Measurements from ENCODE around the gene HHATL.

- no peak for TF ChIP-seq FOXA1 (IDR thresholded peaks at IDR 0.05)
- no peak for TF ChIP-seq TAF1 (conservative IDR thresholded peaks at IDR 0.05)
- TF ChIP-seq CTCF (IDR thresholded peaks at IDR 0.05; ENCODE audit: low read depth, low read length, missing input control) = no peak
- no peak for TF ChIP-seq EGR1 (IDR thresholded peaks at IDR 0.05; ENCODE audit: low read depth in 2 of 2)
- TF ChIP-seq, protein P1, sequence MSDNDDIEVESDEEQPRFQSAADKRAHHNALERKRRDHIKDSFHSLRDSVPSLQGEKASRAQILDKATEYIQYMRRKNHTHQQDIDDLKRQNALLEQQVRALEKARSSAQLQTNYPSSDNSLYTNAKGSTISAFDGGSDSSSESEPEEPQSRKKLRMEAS (IDR thresholded peaks at IDR 0.05) = no peak
- TF ChIP-seq, protein P2, sequence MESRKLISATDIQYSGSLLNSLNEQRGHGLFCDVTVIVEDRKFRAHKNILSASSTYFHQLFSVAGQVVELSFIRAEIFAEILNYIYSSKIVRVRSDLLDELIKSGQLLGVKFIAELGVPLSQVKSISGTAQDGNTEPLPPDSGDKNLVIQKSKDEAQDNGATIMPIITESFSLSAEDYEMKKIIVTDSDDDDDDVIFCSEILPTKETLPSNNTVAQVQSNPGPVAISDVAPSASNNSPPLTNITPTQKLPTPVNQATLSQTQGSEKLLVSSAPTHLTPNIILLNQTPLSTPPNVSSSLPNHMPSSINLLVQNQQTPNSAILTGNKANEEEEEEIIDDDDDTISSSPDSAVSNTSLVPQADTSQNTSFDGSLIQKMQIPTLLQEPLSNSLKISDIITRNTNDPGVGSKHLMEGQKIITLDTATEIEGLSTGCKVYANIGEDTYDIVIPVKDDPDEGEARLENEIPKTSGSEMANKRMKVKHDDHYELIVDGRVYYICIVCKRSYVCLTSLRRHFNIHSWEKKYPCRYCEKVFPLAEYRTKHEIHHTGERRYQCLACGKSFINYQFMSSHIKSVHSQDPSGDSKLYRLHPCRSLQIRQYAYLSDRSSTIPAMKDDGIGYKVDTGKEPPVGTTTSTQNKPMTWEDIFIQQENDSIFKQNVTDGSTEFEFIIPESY (IDR thresholded peaks at IDR 0.05) = no peak
- TF ChIP-seq RAD21 (IDR thresholded peaks at IDR 0.05) = no peak
- TF ChIP-seq, protein P3, sequence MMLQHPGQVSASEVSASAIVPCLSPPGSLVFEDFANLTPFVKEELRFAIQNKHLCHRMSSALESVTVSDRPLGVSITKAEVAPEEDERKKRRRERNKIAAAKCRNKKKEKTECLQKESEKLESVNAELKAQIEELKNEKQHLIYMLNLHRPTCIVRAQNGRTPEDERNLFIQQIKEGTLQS (IDR thresholded peaks at IDR 0.05) = no peak
- TF ChIP-seq GABPA (IDR thresholded peaks at IDR 0.05 in 1 of 2, conservative IDR thresholded peaks at IDR 0.05 in 1 of 2) = no peak
- no peak for TF ChIP-seq YY1 (IDR thresholded peaks at IDR 0.05)
- TF ChIP-seq, protein P4, sequence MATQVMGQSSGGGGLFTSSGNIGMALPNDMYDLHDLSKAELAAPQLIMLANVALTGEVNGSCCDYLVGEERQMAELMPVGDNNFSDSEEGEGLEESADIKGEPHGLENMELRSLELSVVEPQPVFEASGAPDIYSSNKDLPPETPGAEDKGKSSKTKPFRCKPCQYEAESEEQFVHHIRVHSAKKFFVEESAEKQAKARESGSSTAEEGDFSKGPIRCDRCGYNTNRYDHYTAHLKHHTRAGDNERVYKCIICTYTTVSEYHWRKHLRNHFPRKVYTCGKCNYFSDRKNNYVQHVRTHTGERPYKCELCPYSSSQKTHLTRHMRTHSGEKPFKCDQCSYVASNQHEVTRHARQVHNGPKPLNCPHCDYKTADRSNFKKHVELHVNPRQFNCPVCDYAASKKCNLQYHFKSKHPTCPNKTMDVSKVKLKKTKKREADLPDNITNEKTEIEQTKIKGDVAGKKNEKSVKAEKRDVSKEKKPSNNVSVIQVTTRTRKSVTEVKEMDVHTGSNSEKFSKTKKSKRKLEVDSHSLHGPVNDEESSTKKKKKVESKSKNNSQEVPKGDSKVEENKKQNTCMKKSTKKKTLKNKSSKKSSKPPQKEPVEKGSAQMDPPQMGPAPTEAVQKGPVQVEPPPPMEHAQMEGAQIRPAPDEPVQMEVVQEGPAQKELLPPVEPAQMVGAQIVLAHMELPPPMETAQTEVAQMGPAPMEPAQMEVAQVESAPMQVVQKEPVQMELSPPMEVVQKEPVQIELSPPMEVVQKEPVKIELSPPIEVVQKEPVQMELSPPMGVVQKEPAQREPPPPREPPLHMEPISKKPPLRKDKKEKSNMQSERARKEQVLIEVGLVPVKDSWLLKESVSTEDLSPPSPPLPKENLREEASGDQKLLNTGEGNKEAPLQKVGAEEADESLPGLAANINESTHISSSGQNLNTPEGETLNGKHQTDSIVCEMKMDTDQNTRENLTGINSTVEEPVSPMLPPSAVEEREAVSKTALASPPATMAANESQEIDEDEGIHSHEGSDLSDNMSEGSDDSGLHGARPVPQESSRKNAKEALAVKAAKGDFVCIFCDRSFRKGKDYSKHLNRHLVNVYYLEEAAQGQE (IDR thresholded peaks at IDR 0.05) = no peak
Measured at GRCh38 chr3:42725454-42725853, 22.9 kb upstream of the HHATL start.

All from liver (tissue), 3 donors.